ENCODE results near the gene CYBA.

The CYBA gene

DNA sequence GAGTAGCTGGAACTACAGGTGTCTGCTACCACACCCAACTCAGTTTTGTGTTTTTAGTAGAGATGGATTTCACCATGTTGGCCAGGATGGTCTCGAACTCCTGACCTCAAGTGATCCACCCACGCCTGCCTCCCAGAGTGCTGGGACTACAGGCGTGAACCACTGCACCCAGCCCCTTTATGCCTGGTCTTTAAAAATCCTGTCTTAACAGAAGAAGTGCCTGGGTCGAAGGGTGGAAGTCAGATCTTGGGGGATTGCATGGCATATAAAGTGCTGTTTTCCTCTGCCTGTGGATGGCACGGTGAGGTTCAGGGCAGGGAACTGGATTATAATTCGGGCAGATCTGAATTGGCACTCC lies 50.3 kb downstream of the CYBA start:
- H3K27ac ChIP-seq: no peak overlapping the region
- TF ChIP-seq, protein P1, sequence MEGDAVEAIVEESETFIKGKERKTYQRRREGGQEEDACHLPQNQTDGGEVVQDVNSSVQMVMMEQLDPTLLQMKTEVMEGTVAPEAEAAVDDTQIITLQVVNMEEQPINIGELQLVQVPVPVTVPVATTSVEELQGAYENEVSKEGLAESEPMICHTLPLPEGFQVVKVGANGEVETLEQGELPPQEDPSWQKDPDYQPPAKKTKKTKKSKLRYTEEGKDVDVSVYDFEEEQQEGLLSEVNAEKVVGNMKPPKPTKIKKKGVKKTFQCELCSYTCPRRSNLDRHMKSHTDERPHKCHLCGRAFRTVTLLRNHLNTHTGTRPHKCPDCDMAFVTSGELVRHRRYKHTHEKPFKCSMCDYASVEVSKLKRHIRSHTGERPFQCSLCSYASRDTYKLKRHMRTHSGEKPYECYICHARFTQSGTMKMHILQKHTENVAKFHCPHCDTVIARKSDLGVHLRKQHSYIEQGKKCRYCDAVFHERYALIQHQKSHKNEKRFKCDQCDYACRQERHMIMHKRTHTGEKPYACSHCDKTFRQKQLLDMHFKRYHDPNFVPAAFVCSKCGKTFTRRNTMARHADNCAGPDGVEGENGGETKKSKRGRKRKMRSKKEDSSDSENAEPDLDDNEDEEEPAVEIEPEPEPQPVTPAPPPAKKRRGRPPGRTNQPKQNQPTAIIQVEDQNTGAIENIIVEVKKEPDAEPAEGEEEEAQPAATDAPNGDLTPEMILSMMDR (IDR thresholded peaks at IDR 0.05): no peak
- TF ChIP-seq ZFX (IDR thresholded peaks at IDR 0.05; ENCODE audit: borderline replicate concordance): no peak

DNA sequence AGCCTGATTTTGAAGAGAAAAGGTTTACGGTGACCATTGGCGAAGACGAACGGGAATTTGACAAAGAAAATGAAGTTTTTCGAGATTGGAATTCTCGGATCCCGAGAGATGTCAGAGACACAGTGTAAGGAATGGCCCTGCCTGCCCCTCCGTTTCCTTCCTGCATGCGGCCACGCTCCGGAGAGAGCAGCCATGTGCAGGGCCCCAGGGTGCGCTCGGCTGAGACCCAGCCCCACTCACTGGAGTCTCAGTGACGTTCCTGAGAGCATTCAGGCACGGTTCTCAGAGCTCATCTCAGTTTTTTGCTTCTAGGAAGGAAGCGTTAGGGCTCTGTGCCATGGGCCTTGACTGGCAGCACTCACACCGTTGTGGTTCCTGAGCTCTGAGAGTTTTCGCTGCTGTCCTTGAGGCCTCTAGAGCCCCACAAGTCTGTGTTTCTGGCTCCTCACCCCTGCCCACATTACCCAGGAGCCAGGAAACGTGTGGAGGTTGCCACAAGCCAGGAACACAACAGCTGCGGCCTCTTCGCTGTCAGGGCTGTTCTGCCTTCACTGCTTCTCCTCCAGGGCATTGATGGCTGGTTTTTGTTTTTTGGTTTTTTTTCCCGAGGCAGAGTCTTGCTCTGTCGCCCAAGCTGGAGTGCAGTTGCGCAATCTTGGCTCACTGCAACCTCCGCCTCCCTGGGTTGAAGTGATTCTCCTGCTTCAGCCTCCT lies 50.9 kb downstream of the CYBA start:
- H3K27ac ChIP-seq: no peak overlapping the region
- TF ChIP-seq, protein P1 (IDR thresholded peaks at IDR 0.05): no peak
- no peak for TF ChIP-seq ZFX (IDR thresholded peaks at IDR 0.05; ENCODE audit: borderline replicate concordance)

DNA sequence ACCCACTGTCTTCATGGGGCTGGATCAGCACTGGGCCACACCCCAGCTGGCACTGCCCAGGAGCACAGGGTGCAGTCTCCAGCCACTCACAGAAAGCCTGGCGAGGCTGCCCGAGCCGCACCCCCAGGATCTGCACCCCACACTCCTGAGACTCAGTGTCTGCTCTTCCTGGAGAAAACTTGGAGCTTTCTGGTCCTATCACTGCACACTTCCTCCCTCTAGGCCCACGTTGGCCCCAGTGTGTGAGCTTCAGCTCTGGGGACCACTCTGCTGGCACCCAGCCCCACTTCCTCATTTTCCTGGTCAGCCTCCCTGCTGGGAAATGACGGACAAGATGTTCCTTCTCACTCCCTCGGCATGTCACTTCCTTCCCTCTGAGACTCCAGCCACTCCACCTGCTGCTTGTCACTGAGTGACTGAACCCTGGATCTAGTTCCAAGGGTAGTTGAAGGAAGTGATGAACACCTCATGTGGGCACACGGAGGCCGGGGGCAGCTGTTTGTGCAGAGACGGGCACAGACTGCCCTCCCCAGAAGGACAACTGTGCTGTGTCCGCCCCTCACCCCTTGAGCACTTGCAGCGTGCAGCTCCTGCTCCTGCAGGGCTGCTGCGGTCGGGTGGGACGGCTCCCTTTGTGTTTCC lies 51.6 kb downstream of the CYBA start:
- no peak for TF ChIP-seq ZFX (IDR thresholded peaks at IDR 0.05; ENCODE audit: borderline replicate concordance)
- TF ChIP-seq, protein P1 (IDR thresholded peaks at IDR 0.05): no peak

DNA sequence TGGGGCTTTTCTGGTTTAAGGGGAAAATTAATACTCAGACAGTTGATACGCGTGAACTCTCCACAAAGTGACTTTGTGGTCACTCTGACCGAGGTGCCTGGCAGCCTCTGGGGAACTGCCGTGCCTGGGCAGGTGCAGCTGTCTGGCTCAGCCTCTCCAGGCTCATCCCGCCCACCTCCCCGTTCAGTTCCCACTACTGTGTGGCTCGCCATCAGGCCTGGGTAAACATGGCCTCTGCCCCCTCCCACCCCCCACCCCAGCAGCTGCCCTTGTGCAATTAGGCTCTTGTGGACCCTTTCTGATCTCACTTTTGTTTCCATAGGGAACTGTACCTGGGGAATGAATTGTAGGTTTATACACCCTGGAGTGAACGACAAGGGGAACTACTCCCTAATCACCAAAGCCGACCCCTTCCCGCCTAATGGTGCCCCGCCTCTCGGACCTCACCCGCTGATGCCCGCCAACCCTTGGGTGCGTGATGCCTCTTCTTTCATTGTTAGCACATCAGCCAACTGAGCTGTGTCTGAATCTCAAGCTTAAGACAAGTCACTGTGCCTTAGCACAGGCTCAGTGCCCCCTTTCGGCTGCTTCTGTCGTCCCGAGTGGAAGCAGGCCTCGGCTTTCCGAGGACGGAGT lies 52.9 kb downstream of the CYBA start:
- TF ChIP-seq ZFX (IDR thresholded peaks at IDR 0.05; ENCODE audit: borderline replicate concordance): no peak
- TF ChIP-seq, protein P1 (IDR thresholded peaks at IDR 0.05): no peak
- H3K27ac ChIP-seq: no peak overlapping the region

More for the DNA sequence above, 51.6 kb downstream of the CYBA start:
- H3K27ac ChIP-seq: no peak overlapping the region

DNA sequence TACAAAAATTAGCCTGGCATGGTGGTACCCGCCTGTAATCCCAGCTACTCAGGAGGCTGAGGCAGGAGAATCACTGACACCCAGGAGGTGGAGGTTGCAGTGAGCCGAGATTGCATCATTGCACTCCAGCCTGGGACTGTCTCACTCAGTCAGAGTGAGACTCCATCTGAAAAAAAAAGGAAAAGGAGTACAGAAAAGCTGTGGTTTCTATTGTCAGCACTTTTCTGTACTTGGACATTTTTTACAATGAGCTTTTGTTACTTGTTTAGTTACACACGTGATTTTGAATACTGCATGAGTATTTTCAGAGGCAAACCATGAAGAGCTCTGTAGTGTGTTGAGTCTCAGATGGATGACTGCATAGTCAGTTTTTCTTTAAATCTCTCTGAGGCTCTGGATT lies 54.4 kb downstream of the CYBA start:
- H3K27ac ChIP-seq: no peak overlapping the region
- TF ChIP-seq ZFX (IDR thresholded peaks at IDR 0.05; ENCODE audit: borderline replicate concordance): no peak
- TF ChIP-seq, protein P1 (IDR thresholded peaks at IDR 0.05): no peak

DNA sequence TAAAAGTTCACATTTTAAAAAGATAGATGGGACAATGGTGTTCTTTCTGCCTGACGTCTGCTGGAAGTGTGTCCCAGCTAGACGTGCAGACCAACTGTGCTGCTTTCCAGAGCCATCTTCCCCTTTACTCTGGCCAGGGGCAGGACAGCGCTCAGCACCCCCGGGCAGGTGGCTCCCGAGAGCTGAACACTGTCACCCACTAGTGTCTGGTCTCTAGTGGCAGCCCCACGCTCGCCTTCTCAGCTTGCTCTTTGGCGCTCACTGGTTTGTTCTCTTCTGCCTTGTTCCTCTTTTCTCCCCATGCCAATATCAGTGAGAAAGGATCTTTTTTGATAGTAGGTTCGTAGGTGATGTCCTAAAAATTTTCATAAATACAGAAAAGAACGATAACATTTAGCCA lies 54.9 kb downstream of the CYBA start:
- no peak overlapping the region for H3K27ac ChIP-seq
- TF ChIP-seq ZFX (IDR thresholded peaks at IDR 0.05; ENCODE audit: borderline replicate concordance): no peak
- TF ChIP-seq, protein P1 (IDR thresholded peaks at IDR 0.05): no peak

DNA sequence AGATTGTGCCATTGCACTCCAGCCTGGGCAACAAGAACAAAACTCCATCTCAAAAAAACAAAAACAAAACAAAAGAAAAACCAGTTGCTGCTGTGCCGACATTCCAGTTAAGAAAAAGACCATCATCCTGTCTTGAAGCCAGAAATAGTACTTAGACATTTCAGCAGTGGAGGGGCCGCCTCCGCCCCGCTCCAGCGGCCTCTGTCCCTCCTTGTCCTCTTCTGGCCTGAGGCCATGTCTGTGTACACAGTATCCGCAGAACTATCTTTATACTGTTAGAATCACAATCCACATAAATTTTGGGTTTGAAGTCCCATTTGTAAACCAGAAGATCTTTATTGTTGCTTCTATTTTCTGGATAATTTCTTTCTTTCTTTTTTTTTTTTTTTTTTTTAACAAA lies 55.8 kb downstream of the CYBA start:
- TF ChIP-seq, protein P1 (IDR thresholded peaks at IDR 0.05): no peak
- TF ChIP-seq ZFX (IDR thresholded peaks at IDR 0.05; ENCODE audit: borderline replicate concordance): no peak
- H3K27ac ChIP-seq: no peak overlapping the region
